ENCODE measurements around the gene MSI2. TPM values are rescaled to one million over a fixed set of nuclear protein-coding genes. Genes with fewer than 3 reads are reported as not detected.

The MSI2 gene
- total and polyA plus RNA-seq, 9 of the 15 experiments (the other 6 are each of a cell fraction or from before 2014, with no cell fraction given): 4.6 to 61.8 (median 42.4) TPM

GRCh38 chr17:57515662-57516211, 259.4 kb downstream of the MSI2 start:
- TF ChIP-seq NFIC (IDR thresholded peaks at IDR 0.05) (no peak), LARP7 (IDR thresholded peaks at IDR 0.05) (no peak), ASH1L (IDR thresholded peaks at IDR 0.05; ENCODE audit: borderline replicate concordance, low read depth, partially characterized antibody) (no peak), CREB1 (IDR thresholded peaks at IDR 0.05) (no peak), CREB1 (CRISPR knock-in tag; IDR thresholded peaks at IDR 0.05) (no peak), CTCF (IDR thresholded peaks at IDR 0.05 in 2 of 3, conservative IDR thresholded peaks at IDR 0.05 in 1 of 3; ENCODE audit: insufficient read depth in 2 of 3, low read depth in 1 of 3, low read length in 3 of 3) (peak in 1 of 3 experiments; percentile 10; a peak in 1 of 6 replicates), KLF13 (tag; IDR thresholded peaks at IDR 0.05; ENCODE audit: borderline replicate concordance, low read depth) (no peak), SRF (CRISPR knock-in tag; IDR thresholded peaks at IDR 0.05) (no peak), BCL6 (CRISPR knock-in tag; IDR thresholded peaks at IDR 0.05) (no peak)
- Histone ChIP-seq H3K4me2 (ENCODE audit: insufficient read depth, low read length) (no peak overlapping the region), H3K27ac (ENCODE audit: extremely low read depth, low read depth, low read length) (no peak overlapping the region), H3K36me3 (ENCODE audit: control insufficient read depth, insufficient read depth, low read length) (no peaks in the 10 kb centered on the region), H2AFZ (ENCODE audit: low read depth, low read length) (no peak overlapping the region), H4K20me1 (replicated peaks; ENCODE audit: control insufficient read depth, insufficient read depth, low read length) (peaks cover 6% of the 10 kb centered on the region; the same call in 1 of the 2 replicates), H3K4me1 (replicated peaks in 1 of 2; ENCODE audit: control insufficient read depth in 2 of 2, insufficient read depth in 2 of 2, low read length in 2 of 2) (peaks cover 0 to 5% of the 10 kb centered on the region in 2 experiments; a peak in 1 of 5 replicates), H3K9ac (ENCODE audit: insufficient read depth in 1 of 2, low read depth in 2 of 2, low read length in 2 of 2) (no peak overlapping the region), H3K27me3 (ENCODE audit: control insufficient read depth in 2 of 2, insufficient read depth in 2 of 2, low read length in 2 of 2) (no peaks in the 10 kb centered on the region), H3K79me2 (ENCODE audit: control insufficient read depth, insufficient read depth, low read length) (no peaks in the 10 kb centered on the region), H3K9me1 (ENCODE audit: control insufficient read depth, insufficient read depth, low read length) (no peaks in the 10 kb centered on the region), H3K9me3 (replicated peaks; ENCODE audit: control insufficient read depth, insufficient read depth, low read depth, low read length) (no peaks in the 10 kb centered on the region), H3K4me3 (no peak overlapping the region)
- ChIA-PET POLR2A (no interaction called here), CTCF (ENCODE audit: low intra/inter-chr PET ratio) (interaction anchor here (0.6 kb wide), 1 partner anchor 271 kb away, joined by 4 read pairs; no protein-coding TSS in a partner anchor)
- BruUV-seq (replicated peaks): no TSS peak
- no peak for DNase-seq (ENCODE audit: extremely low read depth in 1 of 4, low spot score in 3 of 4)
- 83% methylated on average over 1 of the region's 1 CpG for WGBS (ENCODE audit: insufficient coverage, low coverage, missing lambda C conversion rate)
- no peak for ATAC-seq
- in situ Hi-C loops (cut with MboI): no loop called here
- FAIRE-seq: no peak
- intact Hi-C loops (cut with micrococcal nuclease): no loop called here

Measured in K562 (cell line).